ENCODE measurements around the gene MSX1.

DNA sequence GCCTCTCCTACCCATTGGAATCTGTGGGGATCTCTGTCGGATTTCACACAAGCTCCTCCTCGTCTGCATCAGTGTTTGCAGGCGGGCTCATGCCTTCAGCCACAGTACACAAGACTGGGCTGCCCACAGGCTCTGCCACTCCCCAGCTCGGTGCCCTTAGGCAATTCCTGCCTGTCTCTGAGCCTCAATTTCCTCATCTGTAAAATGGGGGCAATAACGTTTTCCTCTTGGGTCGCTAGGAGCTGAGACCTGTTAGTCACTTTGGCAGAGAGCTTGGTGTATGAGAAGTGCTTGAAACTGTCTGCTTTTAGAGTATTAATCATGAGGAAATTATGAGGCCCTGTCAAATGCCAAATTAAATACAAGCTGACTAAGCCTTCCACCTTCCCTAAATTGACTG, 27.6 kb upstream of the MSX1 start:
- TF ChIP-seq, protein P1, sequence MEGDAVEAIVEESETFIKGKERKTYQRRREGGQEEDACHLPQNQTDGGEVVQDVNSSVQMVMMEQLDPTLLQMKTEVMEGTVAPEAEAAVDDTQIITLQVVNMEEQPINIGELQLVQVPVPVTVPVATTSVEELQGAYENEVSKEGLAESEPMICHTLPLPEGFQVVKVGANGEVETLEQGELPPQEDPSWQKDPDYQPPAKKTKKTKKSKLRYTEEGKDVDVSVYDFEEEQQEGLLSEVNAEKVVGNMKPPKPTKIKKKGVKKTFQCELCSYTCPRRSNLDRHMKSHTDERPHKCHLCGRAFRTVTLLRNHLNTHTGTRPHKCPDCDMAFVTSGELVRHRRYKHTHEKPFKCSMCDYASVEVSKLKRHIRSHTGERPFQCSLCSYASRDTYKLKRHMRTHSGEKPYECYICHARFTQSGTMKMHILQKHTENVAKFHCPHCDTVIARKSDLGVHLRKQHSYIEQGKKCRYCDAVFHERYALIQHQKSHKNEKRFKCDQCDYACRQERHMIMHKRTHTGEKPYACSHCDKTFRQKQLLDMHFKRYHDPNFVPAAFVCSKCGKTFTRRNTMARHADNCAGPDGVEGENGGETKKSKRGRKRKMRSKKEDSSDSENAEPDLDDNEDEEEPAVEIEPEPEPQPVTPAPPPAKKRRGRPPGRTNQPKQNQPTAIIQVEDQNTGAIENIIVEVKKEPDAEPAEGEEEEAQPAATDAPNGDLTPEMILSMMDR (IDR thresholded peaks at IDR 0.05) = no peak
- TF ChIP-seq POLR2A (IDR thresholded peaks at IDR 0.05) = no peak

Measured in testis (tissue), 2 donors.